H1 (cell line): ENCODE results near the gene DIP2B. TPM values are rescaled to one million over a fixed set of nuclear protein-coding genes. Genes with fewer than 3 reads are reported as not detected.
"Not testable (repeated sequence)": the region's sequence is repeated elsewhere in the genome, so short reads cannot be mapped to it uniquely, and the experiment has no call there.

Experiments used
- CTCF ChIA-PET: fragments of 300-600 bp; sonication (Branson Sonifier 250); formaldehyde crosslinking; loops from one replicate; lab custom pipeline; 2021; ENCODE audit not compliant: partially characterized antibody; lab: Charles Lee
- POLR2A ChIA-PET: fragments of 300-600 bp; sonication (Branson Sonifier 250); formaldehyde crosslinking; loops from one replicate; lab custom pipeline; 2021; ENCODE audit warnings: inconsistent platforms; ENCODE audit not compliant: partially characterized antibody; lab: Charles Lee
- DNase-seq, 2 experiments: peaks; one replicate each; pipeline versions ENCODE4 v3.0.0 to v3.0.0-alpha.2; 2010 to 2022; ENCODE audit warnings: low spot score in 2 of 2, low read depth in 1 of 2, mixed read lengths in 1 of 2
- FAIRE-seq: peaks from 2 replicates; lab custom pipeline; 2011; peaks lifted over from hg19 to GRCh38; lab: Jason Lieb, UNC
- H2AFZ ChIP-seq: 2 replicates; pipeline ENCODE4 v1.8.1; 2012; ENCODE audit warnings: low read length, inconsistent platforms
- H2AK5ac ChIP-seq: 2 replicates; pipeline ENCODE4 v1.6.1; 2013; ENCODE audit warnings: low read depth, low read length
- H2BK120ac ChIP-seq: replicated peaks from 2 replicates; pipeline ENCODE3; 2013; ENCODE audit warnings: low read depth, low read length, inconsistent platforms
- H2BK12ac ChIP-seq: 2 replicates; pipeline ENCODE4 v1.6.1; 2013; ENCODE audit warnings: low read depth, low read length
- H2BK15ac ChIP-seq: 2 replicates; pipeline ENCODE4 v1.6.1; 2013; ENCODE audit warnings: low read length
- H2BK20ac ChIP-seq: 2 replicates; pipeline ENCODE4 v1.6.1; 2013; ENCODE audit warnings: low read length
- H2BK5ac ChIP-seq: 2 replicates; pipeline ENCODE4 v1.6.1; 2013; ENCODE audit warnings: low read depth, low read length
- H3K14ac ChIP-seq: 2 replicates; pipeline ENCODE4 v1.6.1; 2013; ENCODE audit warnings: inconsistent platforms; ENCODE audit not compliant: insufficient read length
- H3K18ac ChIP-seq: 2 replicates; pipeline ENCODE4 v1.6.1; 2013; ENCODE audit warnings: low read length; ENCODE audit errors: extremely low read depth
- H3K23ac ChIP-seq: 2 replicates; pipeline ENCODE4 v1.6.1; 2013; ENCODE audit warnings: inconsistent platforms; ENCODE audit not compliant: insufficient read length
- H3K23me2 ChIP-seq: 2 replicates; pipeline ENCODE4 v1.6.1; 2013; ENCODE audit warnings: low read depth, low read length
- H3K27ac ChIP-seq: 2 replicates; pipeline ENCODE4 v1.6.1; 2011; ENCODE audit warnings: low read depth, low read length, inconsistent platforms
- H3K27me3 ChIP-seq, 4 experiments: replicated peaks in 1 of 4; 1 replicate in 1 of 4; 2 replicates in 3 of 4; pipeline versions ENCODE4 v1.6.1 to v1.8.1; 2011 to 2013; ENCODE audit warnings: low read length in 3 of 4, mild to moderate bottlenecking in 3 of 4, inconsistent platforms in 2 of 4, mixed read lengths in 2 of 4, moderate library complexity in 1 of 4; ENCODE audit not compliant: control insufficient read depth in 3 of 4, insufficient read depth in 3 of 4; ENCODE audit errors: extremely low read depth in 1 of 4
- H3K36me3 ChIP-seq, 4 experiments: 2 replicates each; pipeline versions ENCODE4 v1.6.1 to v1.8.1; 2011 to 2013; ENCODE audit warnings: mild to moderate bottlenecking in 4 of 4, low read length in 3 of 4, moderate library complexity in 2 of 4, control low read depth in 1 of 4, inconsistent platforms in 1 of 4; ENCODE audit not compliant: insufficient read depth in 4 of 4, control insufficient read depth in 2 of 4
- H3K4ac ChIP-seq: replicated peaks from 2 replicates; pipeline ENCODE3; 2013; ENCODE audit warnings: low read length, low read depth, mixed read lengths, inconsistent platforms; ENCODE audit not compliant: insufficient read length
- H3K4me1 ChIP-seq, 4 experiments: replicated peaks in 1 of 4; 1 replicate in 1 of 4; 2 replicates in 3 of 4; pipeline versions ENCODE4 v1.6.1 to v1.8.1; 2011 to 2013; ENCODE audit warnings: low read length in 3 of 4, inconsistent platforms in 2 of 4, mixed read lengths in 1 of 4; ENCODE audit not compliant: insufficient read depth in 4 of 4, control insufficient read depth in 3 of 4
- H3K4me2 ChIP-seq, 2 experiments: 2 replicates each; pipeline versions ENCODE4 v1.6.1 to v1.8.1; 2011 to 2013; ENCODE audit warnings: low read depth in 2 of 2, low read length in 2 of 2, control low read depth in 1 of 2, inconsistent platforms in 1 of 2, mild to moderate bottlenecking in 1 of 2; ENCODE audit not compliant: insufficient read depth in 1 of 2
- H3K4me3 ChIP-seq, 4 experiments: fragments of 200-600, 300-600 bp in 1 of 4; sonication (generic), shearing (Covaris generic), sonication (Bioruptor Twin) in 1 of 4; 2 replicates each; pipeline versions ENCODE4 v1.5.1 to v1.8.1; 2011 to 2016; ENCODE audit warnings: low read length in 4 of 4, low read depth in 3 of 4, control low read depth in 2 of 4, inconsistent platforms in 2 of 4, mild to moderate bottlenecking in 2 of 4, mixed read lengths in 1 of 4, moderate library complexity in 1 of 4; ENCODE audit not compliant: insufficient read depth in 2 of 4; ENCODE audit errors: extremely low read depth in 1 of 4
- H3K56ac ChIP-seq: replicated peaks from 2 replicates; pipeline ENCODE3; 2013; ENCODE audit warnings: low read depth, mild to moderate bottlenecking, mixed read lengths, low read length, inconsistent platforms; ENCODE audit not compliant: insufficient read length
- H3K79me1 ChIP-seq: 2 replicates; pipeline ENCODE4 v1.6.1; 2013; ENCODE audit warnings: low read depth, low read length, control low read depth
- H3K79me2 ChIP-seq, 2 experiments: 2 replicates each; pipeline versions ENCODE4 v1.6.1 to v1.8.1; 2012 to 2013; ENCODE audit warnings: low read length in 2 of 2, mild to moderate bottlenecking in 2 of 2, inconsistent platforms in 1 of 2; ENCODE audit not compliant: insufficient read depth in 2 of 2, control insufficient read depth in 1 of 2
- H3K9ac ChIP-seq, 4 experiments: replicated peaks in 1 of 4; 1 replicate in 1 of 4; 2 replicates in 3 of 4; pipeline versions ENCODE4 v1.6.1 to v1.8.1; 2011 to 2013; ENCODE audit warnings: low read depth in 3 of 4, low read length in 3 of 4, control low read depth in 2 of 4, mild to moderate bottlenecking in 2 of 4, moderate library complexity in 2 of 4, inconsistent platforms in 1 of 4; ENCODE audit errors: extremely low read depth in 1 of 4
- H3K9me3 ChIP-seq, 2 experiments: 2 replicates each; pipeline versions ENCODE4 v1.6.1 to v1.8.1; 2012 to 2013; ENCODE audit warnings: mild to moderate bottlenecking in 2 of 2, moderate library complexity in 2 of 2, control low read depth in 1 of 2, inconsistent platforms in 1 of 2, low read depth in 1 of 2, low read length in 1 of 2, mixed read lengths in 1 of 2; ENCODE audit not compliant: insufficient read depth in 2 of 2
- H4K20me1 ChIP-seq, 2 experiments: replicated peaks in 1 of 2; 2 replicates each; pipeline versions ENCODE3 to v1.8.1; 2011 to 2013; ENCODE audit warnings: inconsistent platforms in 2 of 2, low read length in 2 of 2, mild to moderate bottlenecking in 1 of 2; ENCODE audit not compliant: insufficient read depth in 2 of 2, control insufficient read depth in 1 of 2
- H4K5ac ChIP-seq: 2 replicates; pipeline ENCODE4 v1.6.1; 2013; ENCODE audit warnings: low read length, low read depth, mixed read lengths, inconsistent platforms; ENCODE audit not compliant: insufficient read length
- H4K8ac ChIP-seq: 2 replicates; pipeline ENCODE4 v1.8.0; 2013; ENCODE audit warnings: mild to moderate bottlenecking, moderate library complexity, low read length, inconsistent platforms; ENCODE audit not compliant: insufficient read depth; ENCODE audit errors: extremely low read depth
- H4K91ac ChIP-seq: replicated peaks from 2 replicates; pipeline ENCODE3; 2013; ENCODE audit warnings: low read length, mixed read lengths, inconsistent platforms; ENCODE audit not compliant: insufficient read length
- WGBS, 2 experiments: shearing (Covaris generic) in 1 of 2; methylation state at CpG; one replicate each; pipeline versions ENCODE4 v1.1.6 to v1.1.7; 2013 to 2015; ENCODE audit warnings: low lambda C conversion rate in 2 of 2, mixed read lengths in 2 of 2, inconsistent platforms in 1 of 2, low coverage in 1 of 2, missing lambda C conversion rate in 1 of 2; ENCODE audit not compliant: insufficient replicate concordance in 2 of 2, insufficient coverage in 1 of 2, insufficient read length in 1 of 2; ENCODE audit errors: extremely low coverage in 1 of 2, missing lambda C conversion rate in 1 of 2; 5-methylcytosine and 5-hydroxymethylcytosine counted together
- polyA plus RNA-seq, 7 experiments: library from polyadenylated mRNA; depleted of rRNA in 3 of 7; stranded (reverse) in 5 of 7; unstranded in 2 of 7; fragments of >200 nt in 5 of 7; fragments of 200-250 nt in 2 of 7; gene quantifications; 1 replicate in 5 of 7; 2 replicates in 1 of 7; 4 replicates in 1 of 7; pipeline versions ENCODE4 v1.2.1 to v1.2.3, GENCODE V29; 2011 to 2013; ENCODE audit warnings: missing spikeins in 2 of 7, mixed read lengths in 2 of 7
- total RNA-seq: library from RNA; stranded (reverse); fragmentation: NEBNext Ultra II Directional; extraction: Animal tissue kit (Norgen Biotek cat#: 25700); gene quantifications from 2 replicates; pipeline ENCODE4 v1.2.1, GENCODE V29; 2021

The DIP2B gene
- total and polyA plus RNA-seq, 2 of the 8 experiments (the other 6 are each of a cell fraction or from before 2014, with no cell fraction given): 11.1 to 29.6 TPM

- H3K23me2 ChIP-seq, H3K36me3 ChIP-seq, H4K8ac ChIP-seq, H3K27me3 ChIP-seq, FAIRE-seq, H3K56ac ChIP-seq, H2AK5ac ChIP-seq, H3K79me2 ChIP-seq, H4K5ac ChIP-seq, POLR2A ChIA-PET, H4K91ac ChIP-seq, H2BK5ac ChIP-seq, H3K4ac ChIP-seq, H3K79me1 ChIP-seq, H2BK15ac ChIP-seq, H2BK120ac ChIP-seq, H3K4me1 ChIP-seq, H2BK20ac ChIP-seq, H3K9ac ChIP-seq, H3K14ac ChIP-seq, H2AFZ ChIP-seq, H3K4me2 ChIP-seq, H3K27ac ChIP-seq, H3K4me3 ChIP-seq, H4K20me1 ChIP-seq, H3K23ac ChIP-seq, H3K18ac ChIP-seq, H2BK12ac ChIP-seq: not testable (repeated sequence)
- WGBS, 2 experiments: 95% methylated on average over 11 of the region's 11 CpGs; no CpG with 5 or more reads in 1 of the 2 experiments
- CTCF ChIA-PET: interaction anchor here (1.5 kb wide), 1 partner anchor 136 kb away, joined by 4 read pairs; no protein-coding TSS in a partner anchor
- peak in 1 of 2 experiments; percentile 56 for DNase-seq
- peaks cover 26 to 33% of the 10 kb centered on the region in 2 experiments for H3K9me3 ChIP-seq
These were observed 6.7 kb upstream of the DIP2B start for GRCh38 chr12:50498119-50498518.
